ENCODE data around the gene CNOT1.
"Not testable (repeated sequence)": the region's sequence is repeated elsewhere in the genome, so short reads cannot be mapped to it uniquely, and the experiment has no call there.

CNOT1 gene

DNA sequence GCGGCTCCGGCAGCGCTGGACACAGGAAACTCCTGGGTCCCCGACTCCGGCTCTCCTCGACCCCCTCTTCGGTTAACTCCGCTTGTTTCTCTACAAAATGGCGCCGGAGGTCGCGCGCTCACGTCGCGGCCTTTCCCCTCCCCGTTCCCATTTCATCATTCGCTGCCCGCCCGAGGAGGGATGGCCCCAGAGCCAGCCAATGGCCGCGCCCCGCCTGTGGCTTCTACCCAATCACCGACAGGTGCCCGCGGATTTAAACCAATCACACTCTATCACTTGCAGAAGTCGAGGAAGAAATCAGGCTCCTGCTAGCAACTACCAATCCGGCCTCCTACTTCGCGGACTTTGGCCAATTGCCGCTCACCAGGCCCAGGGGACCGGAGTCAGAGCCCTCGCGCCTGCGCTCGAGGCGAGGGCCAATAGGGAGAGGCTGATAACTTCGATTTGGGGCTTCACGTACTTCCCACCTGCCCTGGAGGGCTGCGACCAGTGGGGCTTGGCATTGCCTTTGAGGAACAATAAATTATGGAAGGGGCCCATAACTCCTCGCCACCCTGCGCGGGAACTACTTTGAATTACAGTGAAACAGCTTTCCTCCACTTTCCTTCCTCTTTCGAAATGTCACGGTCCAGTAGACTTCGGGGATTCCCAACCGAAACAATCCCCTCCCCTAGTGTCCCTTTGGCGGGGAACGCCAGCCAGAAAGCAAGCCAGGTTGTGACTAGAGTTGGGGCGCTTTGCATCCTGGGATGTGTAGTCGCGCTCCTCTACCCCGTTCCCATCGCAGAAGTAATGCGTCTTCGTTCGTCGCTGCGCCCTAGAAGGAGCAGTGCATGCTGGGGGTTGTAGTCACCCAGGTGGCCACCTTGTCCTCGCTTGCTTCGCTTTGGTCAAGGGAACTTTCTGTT is at the start of gene CNOT1:
Gene CNOT1, minus strand, starts transcription at position 94 of the 908 bp plus-strand sequence. CDS start 30,489 bp downstream, outside the sequence.
- peak; percentile 97 for DNase-seq (ENCODE audit: low spot score)

- DNase-seq (ENCODE audit: low spot score) = peak; percentile 50
These were observed 49.1 kb upstream of the CNOT1 start for GRCh38 chr16:58678716-58679115.

DNA sequence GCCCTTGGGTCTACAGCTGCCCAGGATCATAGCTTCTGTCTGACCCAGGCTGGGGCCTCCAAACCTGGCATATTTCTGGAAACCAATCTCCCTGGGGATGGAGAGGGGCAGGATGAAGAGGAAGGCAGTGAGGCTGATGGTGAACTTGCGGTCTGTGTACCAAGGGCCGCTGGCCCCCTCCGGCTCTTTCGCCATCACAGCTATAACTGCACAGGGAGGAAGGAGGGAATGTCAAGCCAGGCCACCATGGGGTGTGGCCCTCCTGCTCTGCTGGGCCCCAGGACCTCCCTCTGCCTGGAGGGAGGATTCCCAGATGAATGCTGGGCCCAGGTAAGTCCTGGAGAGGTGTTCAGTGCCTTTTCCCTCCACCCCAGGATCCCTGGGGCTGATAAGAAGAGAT is 48.6 kb upstream of the CNOT1 start:
- DNase-seq (ENCODE audit: low spot score) = peak; percentile 3

DNA sequence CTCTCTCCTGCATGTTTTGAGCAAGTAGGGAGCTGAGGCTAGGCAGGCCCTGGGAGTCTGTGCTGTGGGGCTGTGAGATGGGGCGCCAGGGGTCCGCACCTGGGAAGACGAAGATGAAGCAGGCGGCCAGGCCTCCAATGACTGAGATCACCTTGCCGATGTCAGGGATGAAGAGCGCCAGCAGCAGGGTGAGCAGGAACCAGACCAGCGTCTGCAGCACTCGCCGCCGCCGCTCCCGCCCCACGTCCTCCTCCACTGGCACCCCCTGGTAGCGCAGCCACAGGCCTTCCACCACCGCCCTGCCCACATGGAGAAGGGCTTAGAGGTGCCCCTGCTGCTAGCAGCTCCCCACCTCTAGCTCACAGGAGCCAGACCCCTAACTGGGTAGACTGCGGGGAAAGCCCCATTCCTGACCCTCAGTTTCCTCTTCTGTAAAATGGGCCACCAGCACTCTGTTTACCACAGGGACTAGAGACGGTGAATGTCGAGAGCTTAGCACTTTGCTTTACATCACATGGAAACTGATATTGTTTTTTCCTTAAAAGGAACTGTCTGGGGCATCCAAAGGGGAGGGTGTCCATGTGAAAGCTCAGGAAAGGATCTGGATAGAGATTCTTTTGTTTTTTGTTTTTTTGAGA is 41.4 kb upstream of the CNOT1 start:
- no peak for DNase-seq (ENCODE audit: low spot score)

DNA sequence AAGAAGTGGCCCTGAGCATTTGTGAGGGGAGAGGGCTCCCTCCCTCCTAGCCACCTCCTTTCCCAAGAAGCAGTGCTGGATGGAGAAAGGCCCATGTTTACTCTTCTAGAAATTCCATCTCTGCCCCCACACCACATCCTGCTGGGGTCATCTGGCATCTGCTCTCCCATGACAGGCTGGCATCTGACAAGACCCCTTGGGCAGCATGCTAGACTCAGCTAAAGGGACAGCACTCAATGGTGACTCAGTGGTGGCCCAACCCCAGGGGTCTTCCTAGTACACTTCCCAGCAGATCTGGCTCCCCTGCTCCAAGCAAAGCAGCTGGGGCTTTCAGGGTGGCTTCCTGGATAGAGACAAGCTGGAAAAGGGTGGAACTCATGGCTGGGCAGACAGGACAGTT is 40.6 kb upstream of the CNOT1 start:
- DNase-seq (ENCODE audit: low spot score) = no peak

- DNase-seq (ENCODE audit: low spot score) = no peak
These were observed 35.6 kb upstream of the CNOT1 start for GRCh38 chr16:58665200-58665599.

- peak; percentile 92 for DNase-seq (ENCODE audit: low spot score)
These were observed 31.7 kb upstream of the CNOT1 start for GRCh38 chr16:58661199-58661830.

- DNase-seq (ENCODE audit: low spot score) = not testable (repeated sequence)
These were observed 30.3 kb upstream of the CNOT1 start for GRCh38 chr16:58659911-58660310.

- DNase-seq (ENCODE audit: low spot score) = no peak
These were observed 29.2 kb upstream of the CNOT1 start for GRCh38 chr16:58658796-58659211.

GRCh38 chr16:58656899-58657298 is 27.3 kb upstream of the CNOT1 start:
- no peak for DNase-seq (ENCODE audit: low spot score)

DNA sequence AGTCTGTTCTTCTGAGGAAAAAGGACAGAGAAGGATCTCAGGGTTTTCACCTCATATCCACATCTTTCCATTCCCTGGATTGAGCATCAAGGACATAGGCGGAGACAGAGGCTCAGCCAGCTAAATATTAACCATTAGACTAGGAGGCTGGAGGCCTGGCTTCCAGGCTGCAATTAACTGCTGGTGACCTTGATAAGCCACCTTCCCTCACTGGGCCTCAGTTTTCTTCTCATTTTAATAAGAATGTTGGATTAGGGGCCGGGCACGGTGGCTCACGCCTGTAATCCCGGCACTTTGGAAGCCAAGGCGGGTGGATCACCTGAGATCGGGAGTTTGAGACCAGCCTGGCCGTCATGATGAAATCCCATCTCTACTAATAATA is 25.6 kb upstream of the CNOT1 start:
- DNase-seq (ENCODE audit: low spot score) = no peak

DNA sequence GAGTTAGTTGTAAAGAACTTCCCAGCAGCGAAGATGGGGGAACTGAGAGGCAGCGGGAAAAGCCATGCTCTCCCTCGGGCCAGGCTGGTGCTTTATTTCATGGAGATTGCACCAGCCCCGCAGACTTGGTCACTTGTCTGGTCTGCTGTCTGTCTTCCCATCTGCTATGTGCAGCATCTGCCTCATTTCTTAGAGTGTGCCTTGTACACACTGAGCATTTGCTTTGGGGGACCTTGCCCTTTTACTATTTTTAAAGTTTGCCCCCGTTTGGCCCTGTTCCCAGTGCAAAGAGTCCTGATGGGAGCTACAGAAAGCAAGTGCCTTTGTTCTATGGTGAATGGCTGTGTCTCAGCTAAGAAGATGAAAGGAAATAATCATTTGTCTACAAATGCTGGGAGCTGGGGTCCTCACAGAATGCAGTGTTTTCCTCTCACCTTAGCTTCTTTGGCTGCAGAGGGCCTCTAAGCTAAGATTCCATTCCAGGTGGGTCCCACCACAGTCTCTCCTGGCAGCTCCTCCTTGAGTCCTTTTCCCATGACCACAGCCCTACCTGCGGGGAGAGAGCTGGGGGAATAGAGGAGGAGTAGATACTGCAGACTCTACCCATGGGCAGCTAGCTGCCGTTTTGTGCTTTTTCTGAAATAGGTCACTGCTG is 25.1 kb upstream of the CNOT1 start:
- DNase-seq (ENCODE audit: low spot score) = no peak

DNA sequence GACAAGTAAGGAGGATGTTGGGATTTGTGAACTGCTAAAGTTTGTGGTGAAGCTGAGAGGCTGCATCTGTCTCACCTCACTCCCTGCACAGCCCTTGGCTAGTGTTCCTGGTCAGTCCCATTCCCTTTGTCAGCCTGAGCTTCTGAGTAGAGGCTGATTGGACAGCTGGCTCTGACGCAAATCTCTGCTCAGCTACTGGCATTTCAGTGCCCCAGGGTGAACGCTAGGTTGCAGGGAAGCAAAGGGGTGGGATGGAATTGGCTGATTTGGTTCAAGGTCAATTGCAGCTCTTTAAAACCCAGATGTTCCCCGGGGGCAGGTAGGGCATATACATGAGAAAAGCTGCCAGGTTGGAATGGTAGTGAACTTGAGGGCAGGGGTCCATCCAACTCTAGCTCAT is 23.1 kb upstream of the CNOT1 start:
- peak; percentile 52 for DNase-seq (ENCODE audit: low spot score)

GRCh38 chr16:58651965-58652348 is 22.3 kb upstream of the CNOT1 start:
- peak; percentile 41 for DNase-seq (ENCODE audit: low spot score)

DNA sequence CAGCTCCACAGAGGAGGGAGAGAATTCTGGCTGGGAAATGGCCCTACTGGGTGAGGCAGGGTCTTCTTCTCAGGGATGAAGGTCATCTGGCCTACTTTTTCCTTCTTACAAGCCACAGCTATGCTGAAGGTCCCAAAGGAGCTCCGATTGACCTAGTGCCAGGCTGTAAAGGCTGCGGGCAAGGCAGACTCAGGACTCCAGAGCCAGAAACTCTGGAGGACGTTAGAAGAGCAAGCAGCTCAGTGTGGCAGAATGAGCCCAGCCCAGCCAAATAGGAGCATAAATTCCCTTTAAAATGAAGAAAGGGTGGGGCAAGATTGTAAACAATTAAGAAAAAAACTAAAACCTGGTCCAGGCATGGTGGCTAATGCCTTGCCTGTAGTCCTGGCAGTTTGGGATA is 20.1 kb upstream of the CNOT1 start:
- DNase-seq (ENCODE audit: low spot score) = peak; percentile 20

DNA sequence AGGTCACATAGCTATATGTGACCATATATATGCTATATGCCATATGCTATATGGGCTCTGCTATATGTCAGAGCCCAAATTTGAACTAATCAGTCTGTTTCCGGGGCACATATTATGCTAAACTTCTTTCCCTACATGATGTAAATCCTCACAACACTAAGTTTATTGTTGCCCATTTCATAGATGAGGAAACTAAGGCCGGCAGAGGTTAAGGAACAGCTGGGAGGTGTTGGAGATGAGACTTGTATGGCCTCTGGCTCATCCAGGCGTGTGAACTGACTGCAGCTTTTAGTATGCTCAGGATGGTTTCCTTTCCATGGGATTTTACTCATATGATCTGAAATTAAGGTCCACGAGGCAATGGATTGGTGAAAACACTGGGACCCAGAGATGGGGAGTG is 17.5 kb upstream of the CNOT1 start:
- no peak for DNase-seq (ENCODE audit: low spot score)

DNA sequence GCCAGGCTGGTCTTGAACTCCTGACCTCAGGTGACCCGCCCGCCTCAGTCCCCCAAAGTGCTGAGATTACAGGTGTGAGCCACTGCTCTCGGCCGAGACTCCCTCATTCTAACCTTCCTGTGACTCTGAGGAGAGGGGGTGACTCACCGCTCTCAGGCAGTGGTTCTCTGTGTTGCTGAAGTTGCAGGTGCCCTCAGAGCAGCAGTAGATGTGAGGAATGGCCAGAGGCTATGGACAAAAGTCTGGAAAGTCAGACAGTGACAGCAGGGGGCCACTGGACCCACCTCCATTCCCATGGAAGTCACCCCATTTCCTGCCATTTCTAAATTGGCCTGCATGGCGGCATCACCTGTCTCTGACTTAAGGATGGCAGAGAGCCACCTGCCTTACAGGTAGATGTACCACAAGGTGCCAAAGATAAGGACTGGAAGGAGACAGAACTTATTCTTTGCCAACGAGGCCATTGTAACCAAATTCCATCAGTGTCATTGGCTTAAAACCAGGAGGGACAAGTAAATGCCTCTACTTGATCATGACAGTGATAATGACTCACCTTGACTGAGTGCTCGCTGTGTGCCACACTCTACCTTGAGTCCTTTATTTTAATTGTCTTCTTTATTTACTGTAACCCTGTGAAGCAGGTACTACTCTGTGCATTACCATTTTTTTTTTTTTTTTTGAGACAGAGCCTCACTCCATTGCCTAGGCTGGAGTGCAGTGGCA is 15.3 kb upstream of the CNOT1 start:
- no peak for DNase-seq (ENCODE audit: low spot score)

DNA sequence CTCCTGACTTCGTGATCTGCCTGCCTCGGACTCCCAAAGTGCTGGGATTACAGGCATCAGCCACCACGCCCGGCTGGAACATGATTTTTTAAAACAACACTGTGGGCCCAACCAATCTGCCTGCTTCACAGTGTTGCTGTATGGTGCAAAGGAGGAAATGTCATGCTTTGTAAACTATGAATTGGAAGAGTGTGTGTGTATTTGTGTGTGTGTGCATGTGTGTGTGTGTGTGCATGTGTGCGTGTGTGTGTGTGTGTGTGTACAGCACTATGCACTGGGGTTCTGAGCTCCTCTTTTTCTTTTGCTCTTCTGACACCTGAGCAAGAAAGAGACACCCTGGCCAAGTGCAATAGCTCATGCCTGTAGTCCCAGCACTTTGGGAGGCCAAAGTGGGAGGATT is 14.5 kb upstream of the CNOT1 start:
- no peak for DNase-seq (ENCODE audit: low spot score)

GRCh38 chr16:58640949-58641348 is 11.3 kb upstream of the CNOT1 start:
- no peak for DNase-seq (ENCODE audit: low spot score)

- no peak for DNase-seq (ENCODE audit: low spot score)
These were observed 10.2 kb upstream of the CNOT1 start for GRCh38 chr16:58639836-58640235.

GRCh38 chr16:58639230-58639629 is 9.6 kb upstream of the CNOT1 start:
- no peak for DNase-seq (ENCODE audit: low spot score)

All from AG20443 (cell line).